DMS79 treated with DMSO at 0.1 percent for 48 hours (cell line): ENCODE measurements around the gene ZNF410.
A peak's percentile ranks its signal among the peaks of the same experiment; 100 is the strongest.
"Not testable (repeated sequence)": the region's sequence is repeated elsewhere in the genome, so short reads cannot be mapped to it uniquely, and the experiment has no call there.

ENCODE experiments used
- DNase-seq: peaks from one replicate; lab custom pipeline; 2025; lab: John Stamatoyannopoulos, UW

The ZNF410 gene

DNA sequence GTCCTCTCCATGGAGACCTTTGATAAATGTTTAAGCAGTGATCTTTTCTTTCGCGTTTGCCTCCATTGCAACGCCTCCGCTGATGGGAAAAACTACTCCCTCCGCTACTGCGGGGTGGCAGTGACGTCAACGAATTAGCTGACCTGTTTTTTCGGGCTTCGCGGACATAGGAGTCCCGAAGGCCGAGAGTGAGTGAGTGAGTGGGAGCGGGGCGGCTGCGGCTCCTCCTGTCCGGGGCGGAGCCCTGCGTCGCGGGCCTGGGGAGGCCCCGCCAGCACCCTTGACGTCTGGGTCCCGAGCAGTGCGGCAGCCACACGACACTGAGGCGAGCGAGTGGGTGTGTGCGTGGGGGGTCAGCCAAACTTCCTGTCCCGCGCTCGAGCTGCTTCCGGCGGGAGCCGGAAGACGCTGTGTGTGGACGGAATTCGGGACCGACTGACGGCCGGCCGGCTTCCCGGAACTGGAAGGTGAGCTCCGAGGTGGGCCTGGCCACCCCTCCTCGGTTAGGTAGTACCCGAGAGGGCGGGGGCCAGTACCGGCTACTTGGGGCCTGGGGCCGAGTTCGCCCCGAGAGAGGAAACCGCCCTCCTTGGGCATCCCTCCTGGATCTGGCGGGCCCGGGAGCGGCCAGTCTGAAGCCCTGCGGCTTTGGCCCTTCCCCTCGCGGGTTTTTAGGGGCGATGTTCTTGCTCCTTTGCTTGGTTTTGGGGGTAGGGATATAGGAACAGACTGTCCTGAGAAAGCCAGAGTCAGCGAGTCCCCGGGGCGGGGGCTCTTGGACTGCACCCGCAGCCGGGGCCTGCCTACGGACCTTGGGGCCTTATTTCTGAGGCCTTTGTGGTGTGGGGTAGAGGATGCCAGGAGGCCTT, at the start of gene ZNF410:
Gene ZNF410, plus strand, starts transcription at position 411 of the 869 bp plus-strand sequence. CDS start 5,317 bp downstream, outside the sequence.
- DNase-seq = peak; percentile 96

DNA sequence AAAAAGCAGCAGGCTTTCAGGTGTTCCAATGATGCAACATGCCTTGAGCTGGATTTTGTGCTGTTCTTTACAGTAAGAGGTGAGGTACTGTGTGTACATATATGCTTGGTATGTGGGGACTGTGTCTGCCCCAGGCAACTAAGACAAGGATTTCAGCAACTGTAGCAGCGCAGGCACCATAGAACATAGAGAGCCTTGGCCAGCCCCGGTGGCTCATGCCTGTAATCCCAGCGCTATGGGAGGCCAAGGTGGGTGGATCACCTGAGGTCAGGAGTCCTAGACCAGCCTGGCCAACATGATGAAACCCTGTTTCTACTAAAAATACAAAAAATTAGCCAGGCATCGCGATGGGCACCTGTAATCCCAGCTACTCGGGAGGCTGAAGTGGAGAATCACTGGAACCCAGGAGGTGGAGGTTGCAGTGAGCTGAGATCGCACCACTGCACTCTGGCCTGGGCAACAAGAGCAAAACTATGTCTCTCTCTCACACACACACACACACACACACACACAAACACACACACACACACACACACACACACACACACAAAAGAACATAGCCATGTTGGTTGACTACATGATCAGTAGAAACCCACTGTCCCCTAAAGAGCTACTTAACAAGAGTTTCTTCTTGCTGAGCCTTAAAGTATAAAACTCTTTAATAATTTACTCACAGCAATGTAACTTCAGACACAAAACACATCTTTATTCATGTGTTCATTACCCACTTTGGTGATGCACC, 48.2 kb upstream of the ZNF410 start:
- DNase-seq = not testable (repeated sequence)

DNA sequence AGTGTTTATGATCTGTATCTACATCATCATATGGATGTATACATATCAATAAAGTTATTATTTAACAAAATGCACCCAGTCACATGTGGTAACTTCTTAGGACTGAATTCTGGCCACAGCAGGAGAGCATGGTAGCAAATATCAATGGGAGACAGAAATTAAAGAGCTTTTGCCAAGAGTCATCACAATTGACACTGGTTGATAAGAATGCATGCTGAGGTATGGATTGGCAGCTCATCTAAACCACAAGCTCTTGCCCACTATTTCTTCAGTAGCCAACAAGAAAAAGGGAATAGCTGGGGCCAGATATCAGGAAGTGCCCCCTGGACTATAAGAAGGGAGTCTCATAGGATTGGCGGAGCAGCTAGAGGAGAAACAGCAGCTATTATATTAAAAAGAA, 44.5 kb upstream of the ZNF410 start:
- DNase-seq = no peak

DNA sequence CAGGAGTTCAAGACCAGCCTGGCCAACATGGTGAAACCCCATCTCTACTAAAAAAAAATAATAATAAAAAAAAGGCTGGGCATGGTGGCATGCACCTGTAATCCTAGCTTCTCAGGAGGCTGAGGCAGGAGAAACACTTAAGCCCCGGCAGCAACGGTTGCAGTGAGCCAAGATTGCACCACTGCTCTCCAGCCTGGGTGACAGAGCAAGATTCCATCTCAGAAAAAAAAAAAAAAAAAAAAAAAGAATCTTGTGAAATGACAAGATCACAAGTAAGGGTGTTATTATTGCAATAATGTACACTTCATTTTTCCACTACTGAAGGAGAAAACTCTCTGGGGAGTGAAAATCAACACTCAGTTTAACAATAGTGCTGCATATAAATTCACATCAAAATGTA, 43.8 kb upstream of the ZNF410 start:
- DNase-seq = no peak

- DNase-seq = no peak
Measured at GRCh38 chr14:73843296-73843695, 43.4 kb upstream of the ZNF410 start.

GRCh38 chr14:73846947-73847346, 39.7 kb upstream of the ZNF410 start:
- DNase-seq = no peak

DNA sequence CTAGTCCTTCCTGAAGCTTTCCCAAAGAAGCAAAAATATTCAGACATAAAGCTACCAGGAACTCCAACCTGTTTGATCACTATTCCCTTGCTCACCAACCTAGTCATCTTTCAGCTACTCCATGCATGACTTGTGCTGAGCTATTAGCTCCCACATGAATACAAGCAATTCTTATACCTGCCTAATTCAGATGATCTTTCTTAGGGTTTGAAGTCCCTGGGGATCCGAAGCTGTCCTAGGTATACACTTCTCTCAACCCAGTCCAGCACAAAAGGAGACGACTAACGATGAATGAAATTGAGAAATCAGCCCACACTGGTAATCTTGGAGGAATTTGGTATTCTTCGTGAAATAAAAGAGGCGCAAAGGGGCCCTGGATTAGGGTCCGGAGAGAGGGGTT, 35.7 kb upstream of the ZNF410 start:
- DNase-seq = no peak

- peak; percentile 97 for DNase-seq
Measured at GRCh38 chr14:73851567-73852382, 34.9 kb upstream of the ZNF410 start, which contains the start of gene PTGR2. TSS of gene PTGR2 (plus strand) at chr14:73851831. CDS start at chr14:73858863, 7,032 bp downstream.

GRCh38 chr14:73859145-73859544, 27.5 kb upstream of the ZNF410 start:
- DNase-seq = no peak

- no peak for DNase-seq
Measured at GRCh38 chr14:73861073-73861472, 25.6 kb upstream of the ZNF410 start.

GRCh38 chr14:73862480-73862879, 24.2 kb upstream of the ZNF410 start:
- no peak for DNase-seq

GRCh38 chr14:73863209-73863608, 23.4 kb upstream of the ZNF410 start:
- DNase-seq = no peak

DNA sequence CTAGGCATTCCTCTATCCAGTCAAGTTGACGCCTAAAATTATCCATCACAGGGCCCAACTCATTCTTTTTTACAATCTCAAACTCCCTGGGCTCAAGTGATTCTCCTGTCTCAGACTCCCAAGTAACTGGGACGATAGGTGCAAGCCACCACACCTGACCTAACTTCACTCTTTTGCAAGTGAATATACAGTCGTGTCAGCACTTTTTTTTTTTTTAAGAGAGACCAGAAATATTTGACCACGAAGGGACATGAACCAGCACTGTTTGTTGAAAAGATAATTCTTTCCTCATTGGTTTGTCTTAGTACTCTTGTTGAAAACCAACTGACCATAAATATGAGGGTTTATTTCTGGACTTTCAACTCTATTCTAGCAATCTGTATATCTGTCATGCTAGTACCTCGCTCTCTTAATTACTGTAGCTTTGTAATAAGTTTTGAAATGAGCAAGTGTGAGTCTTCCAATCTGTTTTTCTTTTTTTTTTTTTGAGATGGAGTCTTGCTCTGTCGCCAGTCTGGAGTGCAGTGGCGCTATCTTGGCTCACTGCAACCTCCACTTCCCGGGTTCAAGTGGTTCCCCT, 21.0 kb upstream of the ZNF410 start:
- no peak for DNase-seq

DNA sequence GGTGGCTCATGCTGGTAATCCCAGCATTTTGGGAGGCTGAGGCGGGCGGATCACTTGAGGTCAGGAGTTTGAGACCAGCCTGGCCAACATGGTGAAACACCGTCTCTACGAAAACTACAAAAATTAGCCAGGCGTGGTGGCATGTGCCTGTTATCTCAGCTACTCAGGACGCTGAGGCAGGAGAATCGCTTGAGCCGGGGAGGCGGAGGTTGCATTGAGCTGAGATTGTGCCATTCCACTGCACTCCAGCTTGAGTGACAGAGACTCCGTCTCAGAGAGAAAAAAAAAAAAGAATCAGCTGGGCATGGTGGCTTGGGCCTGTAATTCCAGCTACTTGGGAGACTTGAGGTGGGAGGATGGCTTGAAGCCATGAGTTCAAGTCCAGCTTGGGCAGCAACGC, 16.9 kb upstream of the ZNF410 start:
- DNase-seq = not testable (repeated sequence)

DNA sequence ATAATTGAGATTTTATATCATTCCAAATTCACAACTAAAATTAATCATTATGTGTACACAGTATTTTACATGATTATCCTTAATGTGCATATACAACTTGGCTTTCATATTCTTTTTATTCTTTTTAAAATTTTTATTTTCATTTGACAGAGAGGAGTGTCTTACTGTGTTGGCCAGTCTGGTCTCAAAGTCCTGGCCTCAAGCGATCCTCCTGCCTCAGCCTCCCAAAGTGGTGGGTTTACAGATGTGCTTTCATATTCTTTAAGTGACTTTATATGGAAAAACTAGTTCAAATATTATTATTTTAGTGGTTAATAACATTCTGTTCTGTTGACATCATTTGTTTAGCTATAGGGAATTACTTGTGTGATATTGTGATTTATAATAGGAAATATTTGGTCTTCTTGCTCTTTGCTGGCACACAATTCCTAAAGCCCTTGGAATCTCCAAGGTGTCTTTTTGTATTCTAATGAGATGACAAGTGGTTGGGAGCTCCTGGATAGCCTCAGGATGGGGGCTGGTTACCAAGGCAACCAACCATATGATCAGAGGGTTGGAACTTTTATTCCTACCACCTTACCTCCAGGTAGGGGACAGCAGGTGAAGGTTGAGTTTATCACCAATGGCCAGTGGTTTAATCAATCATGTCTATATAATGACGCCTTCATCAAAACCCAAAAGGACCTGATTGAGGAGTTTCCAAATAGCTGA, 16.0 kb upstream of the ZNF410 start:
- no peak for DNase-seq

- DNase-seq = no peak
Measured at GRCh38 chr14:73873660-73874059, 13.0 kb upstream of the ZNF410 start.

GRCh38 chr14:73877790-73878189, 8.9 kb upstream of the ZNF410 start:
- peak; percentile 34 for DNase-seq

DNA sequence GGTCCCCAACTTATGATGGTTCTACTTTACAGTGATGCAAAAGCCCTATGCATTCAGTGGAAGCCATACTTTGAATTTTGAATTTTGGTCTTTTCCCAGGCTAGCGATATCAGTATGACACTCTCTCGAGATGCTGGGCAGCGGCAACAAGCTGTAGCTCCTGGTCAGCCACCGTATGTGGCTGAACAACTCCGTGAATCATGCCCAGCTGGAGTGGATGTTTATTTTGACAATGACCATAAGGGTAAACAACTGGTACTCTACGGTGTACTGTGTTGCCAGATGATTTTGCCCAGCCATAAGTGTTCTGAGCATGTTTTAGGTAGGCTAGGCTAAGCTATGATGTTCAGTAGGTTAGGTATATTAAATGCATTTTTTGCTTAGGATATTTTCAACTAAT, 8.2 kb upstream of the ZNF410 start:
- DNase-seq = no peak

DNA sequence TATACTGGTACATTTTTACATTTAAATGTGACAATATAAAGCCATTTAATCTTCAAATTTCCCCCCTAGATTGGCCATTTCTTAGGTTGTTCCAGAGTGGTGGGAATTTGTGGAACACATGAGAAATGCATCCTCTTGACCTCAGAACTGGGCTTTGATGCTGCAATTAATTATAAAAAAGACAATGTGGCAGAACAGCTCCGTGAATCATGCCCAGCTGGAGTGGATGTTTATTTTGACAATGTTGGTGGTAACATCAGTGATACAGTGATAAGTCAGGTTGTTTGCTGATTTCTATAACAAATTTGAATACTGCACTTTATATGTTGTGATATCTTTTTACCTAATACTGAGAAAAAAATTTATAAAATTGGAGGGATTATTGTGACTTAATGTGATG, 7.6 kb upstream of the ZNF410 start:
- DNase-seq = no peak

DNA sequence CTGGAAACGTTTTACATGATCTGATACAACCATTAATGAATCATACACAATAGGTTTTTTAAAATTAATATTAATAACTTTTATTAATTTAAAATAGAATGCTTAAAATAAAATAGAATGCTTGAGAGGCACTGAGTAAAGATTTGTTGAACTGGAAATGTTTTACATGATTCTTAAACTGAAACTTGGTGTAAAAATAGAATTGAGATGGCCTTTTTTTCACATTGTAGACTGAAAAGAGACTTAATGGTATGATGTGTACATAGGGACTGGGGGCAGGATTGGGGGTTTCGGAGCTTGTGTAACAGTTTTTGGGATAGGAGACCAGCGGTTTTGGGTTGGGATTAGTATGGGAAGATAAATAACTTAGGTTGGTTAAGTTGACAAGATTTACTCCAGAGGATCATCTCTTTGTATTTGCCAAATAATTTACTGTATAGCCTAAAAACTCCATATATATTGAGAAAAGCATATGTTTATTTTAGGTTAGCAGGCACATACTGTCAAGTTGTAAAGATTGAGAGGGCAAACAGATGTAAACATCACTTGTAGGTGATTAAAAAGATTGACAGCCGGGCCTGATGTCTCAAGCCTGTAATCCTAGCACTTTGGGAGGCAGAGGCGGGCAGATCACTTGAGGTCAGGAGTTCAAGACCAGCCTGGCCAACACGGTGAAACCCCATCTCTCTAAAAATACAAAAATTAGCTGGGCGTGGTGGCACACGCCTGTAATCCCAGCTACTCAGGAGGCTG, 2.0 kb upstream of the ZNF410 start:
- no peak for DNase-seq

GRCh38 chr14:73887318-73887616, 608 bp downstream of the ZNF410 start:
- DNase-seq = peak; percentile 55
